GM21360 (cell line): ENCODE results near the gene SFPQ.
"Not testable (repeated sequence)": the region's sequence is repeated elsewhere in the genome, so short reads cannot be mapped to it uniquely, and the experiment has no call there.

Experiments
- ATAC-seq: cut with Tn5 transposase; IDR thresholded peaks from one replicate; pipeline ENCODE4 v1.9.1; 2021; ENCODE audit warnings: mild to moderate bottlenecking, moderate library complexity; ENCODE audit not compliant: unreplicated experiment

The SFPQ gene

DNA sequence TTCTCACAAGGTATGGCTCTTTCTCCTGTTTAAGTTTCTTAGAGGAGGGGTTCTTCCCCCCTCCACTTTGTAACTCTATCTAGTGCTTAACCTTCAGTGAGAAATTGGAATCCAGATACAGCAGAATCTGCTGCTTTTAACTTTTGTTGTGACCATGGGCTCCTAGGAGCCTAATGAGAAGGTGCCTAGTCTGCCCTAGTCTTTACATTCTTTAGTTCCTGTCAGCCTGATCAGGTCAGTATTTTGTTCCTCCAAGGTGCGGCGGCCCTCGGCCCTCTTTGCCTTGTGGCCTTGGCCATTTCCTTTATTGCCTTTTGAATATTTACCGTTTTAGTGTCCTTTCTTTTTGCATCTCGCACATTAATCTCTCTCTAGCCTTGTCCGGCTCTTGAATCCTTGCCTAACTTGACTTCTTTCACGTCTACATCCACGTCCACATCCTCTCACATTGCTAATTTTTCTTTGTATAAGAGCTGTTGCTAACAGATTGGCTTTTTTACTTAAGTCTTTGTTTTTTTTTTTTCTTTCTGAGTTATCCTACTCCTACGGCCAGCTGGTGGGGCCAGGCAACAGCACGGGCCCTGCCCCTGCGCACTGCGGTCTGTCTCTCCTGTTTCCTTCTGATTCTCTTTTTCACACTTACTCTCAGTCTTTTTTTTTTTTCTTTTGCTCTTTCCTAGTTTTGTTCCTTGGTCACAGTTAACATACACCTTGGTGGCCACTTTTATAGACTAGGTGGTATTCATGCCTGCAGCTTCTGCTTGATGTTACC lies 49.0 kb downstream of the SFPQ start:
- no peak for ATAC-seq

DNA sequence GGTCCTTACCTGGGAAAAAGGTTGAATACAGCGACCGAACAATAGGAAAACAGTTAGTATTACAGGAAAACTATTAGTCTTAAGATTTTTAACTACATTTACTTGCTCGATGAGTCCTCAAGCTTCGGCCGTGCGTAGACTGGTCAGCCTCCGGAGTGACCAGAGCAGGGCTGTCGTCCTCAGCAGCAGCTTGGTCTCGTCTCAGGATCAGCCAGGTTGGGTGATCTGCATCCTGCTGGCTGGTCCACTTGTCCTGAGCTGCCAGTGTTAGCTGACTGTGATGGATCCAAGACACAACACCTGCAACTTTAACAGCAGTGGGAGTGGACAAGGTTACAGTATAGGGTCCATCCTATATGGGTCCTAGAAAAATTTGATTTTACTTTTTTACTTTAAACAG lies 50.2 kb downstream of the SFPQ start:
- ATAC-seq: not testable (repeated sequence)

DNA sequence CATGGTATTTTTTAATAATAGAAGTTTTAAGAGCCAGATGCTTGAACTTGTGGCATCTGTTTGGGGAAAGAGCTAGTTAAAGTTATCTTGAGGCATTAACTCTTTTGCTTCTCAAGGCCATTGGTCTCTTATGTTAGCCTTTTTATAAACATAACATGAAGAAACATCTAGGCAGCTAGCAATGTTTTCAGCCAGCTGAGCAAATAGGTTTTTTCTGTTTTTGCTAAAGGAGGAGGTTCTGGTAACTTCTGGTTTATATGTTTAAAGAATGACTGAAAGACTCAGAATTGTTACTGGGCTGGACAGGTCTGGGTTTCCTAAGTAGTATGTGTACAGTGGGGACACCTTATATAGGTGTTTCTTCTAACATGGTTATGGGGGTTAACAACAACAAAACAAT lies 50.7 kb downstream of the SFPQ start:
- not testable (repeated sequence) for ATAC-seq

DNA sequence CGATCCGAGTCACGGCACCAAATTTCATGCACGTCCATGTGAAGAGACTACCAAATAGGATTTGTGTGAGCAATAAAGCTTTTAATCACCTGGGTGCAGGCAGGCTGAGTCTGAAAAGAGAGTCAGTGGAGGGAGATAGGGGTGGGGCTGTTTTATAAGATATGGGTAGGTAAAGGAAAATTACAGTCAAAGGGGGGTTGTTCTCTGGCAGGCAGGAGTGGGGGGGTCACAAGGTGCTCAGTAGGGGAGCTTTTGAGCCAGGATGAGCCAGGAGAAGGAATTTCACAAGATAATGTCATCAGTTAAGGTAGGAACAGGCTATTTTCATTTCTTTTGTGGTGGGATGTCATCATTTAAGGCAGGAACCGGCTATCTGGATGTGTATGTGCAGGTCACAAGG lies 55.4 kb downstream of the SFPQ start:
- ATAC-seq: not testable (repeated sequence)

DNA sequence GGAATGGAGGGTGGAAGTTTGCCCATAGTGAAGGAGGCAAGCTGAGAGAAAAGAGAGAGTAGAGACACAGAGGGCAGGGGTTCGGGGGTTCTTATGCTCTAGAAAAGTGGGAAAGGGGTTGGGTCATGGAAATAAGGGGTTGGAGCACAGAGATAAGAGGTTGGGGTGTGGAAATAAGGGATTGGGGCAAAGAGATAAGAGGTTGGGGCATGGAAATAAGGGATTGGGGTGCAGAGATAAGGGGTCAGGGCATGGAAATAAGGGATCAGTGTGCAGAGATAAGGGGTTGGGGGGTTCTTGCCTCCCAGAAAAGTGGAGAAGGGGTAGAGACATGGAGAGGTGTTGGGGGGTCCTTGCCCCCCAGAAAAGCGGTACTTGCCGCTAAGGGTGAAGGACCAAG lies 56.2 kb downstream of the SFPQ start:
- no peak for ATAC-seq
